Kidney epithelial cell (primary cell): ENCODE measurements around the gene SELPLG. TPM values are rescaled to one million over a fixed set of nuclear protein-coding genes. Genes with fewer than 3 reads are reported as not detected.

ENCODE experiments used
- DNase-seq: peaks from one replicate; pipeline ENCODE4 v3.0.0-alpha.2; 2010; ENCODE audit warnings: low read depth
- H3K27me3 ChIP-seq: 2 replicates; pipeline ENCODE4 v1.6.0; 2011; ENCODE audit warnings: low read length; ENCODE audit not compliant: control insufficient read depth, insufficient read depth
- H3K36me3 ChIP-seq: 2 replicates; pipeline ENCODE4 v1.5.1; 2011; ENCODE audit warnings: low read length; ENCODE audit not compliant: control insufficient read depth, insufficient read depth
- H3K4me3 ChIP-seq: 2 replicates; pipeline ENCODE4 v1.5.1; 2011; ENCODE audit warnings: low read depth, mild to moderate bottlenecking, control low read depth, low read length
- total RNA-seq: library from RNA; depleted of rRNA; stranded (reverse); fragments of >200 nt; gene quantifications from 2 replicates; pipeline ENCODE4 v1.2.3, GENCODE V29; 2015
- TF ChIP-seq, protein P1 (sequence below): IDR thresholded peaks from 2 replicates; pipeline ENCODE4 v1.5.1; 2011; ENCODE audit warnings: mild to moderate bottlenecking, moderate library complexity, low read length, control low read depth, inconsistent platforms; ENCODE audit not compliant: insufficient read depth, poor library complexity, severe bottlenecking

SELPLG gene
- total RNA-seq, 1 donor from 2014 or later: 0.42 TPM

DNA sequence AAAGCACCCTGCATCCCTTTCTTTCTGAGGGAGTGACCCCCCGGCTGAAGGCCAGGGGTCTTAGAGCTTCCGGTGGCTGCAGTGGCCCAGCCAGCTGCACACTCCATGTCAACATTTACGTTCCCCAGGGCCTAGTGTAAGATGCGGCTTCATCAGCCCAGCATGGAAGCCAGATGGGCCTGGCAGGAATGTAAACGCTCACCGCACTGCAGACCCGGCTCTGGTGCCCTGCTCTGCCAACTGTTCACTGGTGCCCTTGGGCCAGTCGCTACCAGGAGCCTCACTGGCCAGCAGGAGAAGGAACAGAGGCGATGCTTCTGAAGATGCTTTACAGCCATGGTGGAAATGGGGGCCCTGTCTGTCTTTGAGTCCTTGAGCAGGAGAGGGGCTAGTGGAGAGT is 27.2 kb downstream of the SELPLG start:
- Histone ChIP-seq H3K36me3 (no peaks in the 10 kb centered on the region), H3K27me3 (no peaks in the 10 kb centered on the region), H3K4me3 (no peak overlapping the region)
- DNase-seq: no peak
- TF ChIP-seq, protein P1, sequence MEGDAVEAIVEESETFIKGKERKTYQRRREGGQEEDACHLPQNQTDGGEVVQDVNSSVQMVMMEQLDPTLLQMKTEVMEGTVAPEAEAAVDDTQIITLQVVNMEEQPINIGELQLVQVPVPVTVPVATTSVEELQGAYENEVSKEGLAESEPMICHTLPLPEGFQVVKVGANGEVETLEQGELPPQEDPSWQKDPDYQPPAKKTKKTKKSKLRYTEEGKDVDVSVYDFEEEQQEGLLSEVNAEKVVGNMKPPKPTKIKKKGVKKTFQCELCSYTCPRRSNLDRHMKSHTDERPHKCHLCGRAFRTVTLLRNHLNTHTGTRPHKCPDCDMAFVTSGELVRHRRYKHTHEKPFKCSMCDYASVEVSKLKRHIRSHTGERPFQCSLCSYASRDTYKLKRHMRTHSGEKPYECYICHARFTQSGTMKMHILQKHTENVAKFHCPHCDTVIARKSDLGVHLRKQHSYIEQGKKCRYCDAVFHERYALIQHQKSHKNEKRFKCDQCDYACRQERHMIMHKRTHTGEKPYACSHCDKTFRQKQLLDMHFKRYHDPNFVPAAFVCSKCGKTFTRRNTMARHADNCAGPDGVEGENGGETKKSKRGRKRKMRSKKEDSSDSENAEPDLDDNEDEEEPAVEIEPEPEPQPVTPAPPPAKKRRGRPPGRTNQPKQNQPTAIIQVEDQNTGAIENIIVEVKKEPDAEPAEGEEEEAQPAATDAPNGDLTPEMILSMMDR: no peak

DNA sequence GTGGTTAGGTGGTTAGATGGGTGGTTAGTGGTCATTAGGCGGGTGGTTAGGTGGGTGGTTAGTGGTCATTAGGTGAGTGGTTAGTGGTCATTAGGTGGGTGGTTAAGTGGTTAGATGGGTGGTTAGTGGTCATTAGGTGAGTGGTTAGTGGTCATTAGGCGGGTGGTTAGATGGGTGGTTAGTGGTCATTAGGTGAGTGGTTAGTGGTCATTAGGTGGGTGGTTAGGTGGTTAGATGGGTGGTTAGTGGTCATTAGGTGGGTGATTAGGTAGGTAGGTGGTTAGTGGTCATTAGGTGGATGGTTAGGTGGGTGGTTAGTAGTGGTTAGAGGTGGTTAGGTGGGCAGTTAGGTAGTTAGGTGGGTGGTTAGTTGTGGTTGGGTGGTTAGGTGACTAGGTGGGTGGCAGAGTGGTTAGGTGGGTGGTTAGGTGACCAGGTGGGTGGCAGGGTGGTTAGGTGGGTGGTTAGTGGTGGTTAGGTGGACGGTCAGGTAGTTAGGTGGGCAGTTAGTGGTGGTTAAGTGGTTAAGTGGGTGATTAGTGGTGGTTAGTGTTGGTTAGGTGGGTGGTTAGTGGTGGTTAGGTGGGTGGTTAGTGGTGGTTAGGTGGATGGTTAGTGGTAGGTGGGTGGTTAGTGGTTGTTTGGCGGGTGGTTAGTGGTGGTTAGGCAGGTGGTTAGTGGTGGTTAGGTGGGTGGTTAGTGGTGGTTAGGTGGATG is 27.8 kb downstream of the SELPLG start:
- TF ChIP-seq, protein P1: no peak
- no peak overlapping the region for H3K4me3 ChIP-seq
- H3K27me3 ChIP-seq: no peaks in the 10 kb centered on the region
- DNase-seq: no peak
- no peaks in the 10 kb centered on the region for H3K36me3 ChIP-seq

DNA sequence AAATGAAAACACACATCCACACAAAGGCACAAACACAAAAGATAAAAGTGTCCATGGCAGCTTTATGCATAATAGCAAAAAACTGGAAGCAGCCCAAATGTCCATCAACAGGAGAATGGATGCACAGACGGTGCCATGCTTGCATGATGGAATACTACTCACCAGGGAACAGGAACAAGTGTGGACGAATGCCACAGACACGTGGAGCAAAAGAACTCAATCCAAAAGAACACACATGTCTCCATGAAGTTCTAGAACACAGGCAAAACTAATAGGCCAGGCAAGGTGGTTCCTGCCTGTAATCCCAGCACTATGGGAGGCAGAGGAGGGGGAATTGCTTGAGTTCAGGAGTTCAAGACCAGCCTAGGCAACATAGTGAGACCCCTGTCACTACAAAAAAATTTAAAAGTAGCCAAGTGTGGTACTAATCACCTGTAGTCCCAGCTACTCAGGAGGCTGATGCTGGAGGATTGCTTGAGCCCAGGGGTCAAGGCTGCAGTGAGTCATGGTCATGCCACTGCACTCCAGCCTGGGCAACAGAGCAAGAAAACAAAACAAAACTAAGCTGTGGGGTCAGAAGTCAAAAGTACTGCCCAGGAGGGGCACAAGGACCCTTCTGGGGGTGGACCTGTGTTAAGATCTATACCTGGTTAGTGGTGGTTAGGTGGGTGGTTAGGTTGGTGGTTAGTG is 28.5 kb downstream of the SELPLG start:
- DNase-seq: peak; percentile 55
- TF ChIP-seq, protein P1: no peak
- Histone ChIP-seq H3K27me3 (no peaks in the 10 kb centered on the region), H3K4me3 (no peak overlapping the region), H3K36me3 (no peaks in the 10 kb centered on the region)

DNA sequence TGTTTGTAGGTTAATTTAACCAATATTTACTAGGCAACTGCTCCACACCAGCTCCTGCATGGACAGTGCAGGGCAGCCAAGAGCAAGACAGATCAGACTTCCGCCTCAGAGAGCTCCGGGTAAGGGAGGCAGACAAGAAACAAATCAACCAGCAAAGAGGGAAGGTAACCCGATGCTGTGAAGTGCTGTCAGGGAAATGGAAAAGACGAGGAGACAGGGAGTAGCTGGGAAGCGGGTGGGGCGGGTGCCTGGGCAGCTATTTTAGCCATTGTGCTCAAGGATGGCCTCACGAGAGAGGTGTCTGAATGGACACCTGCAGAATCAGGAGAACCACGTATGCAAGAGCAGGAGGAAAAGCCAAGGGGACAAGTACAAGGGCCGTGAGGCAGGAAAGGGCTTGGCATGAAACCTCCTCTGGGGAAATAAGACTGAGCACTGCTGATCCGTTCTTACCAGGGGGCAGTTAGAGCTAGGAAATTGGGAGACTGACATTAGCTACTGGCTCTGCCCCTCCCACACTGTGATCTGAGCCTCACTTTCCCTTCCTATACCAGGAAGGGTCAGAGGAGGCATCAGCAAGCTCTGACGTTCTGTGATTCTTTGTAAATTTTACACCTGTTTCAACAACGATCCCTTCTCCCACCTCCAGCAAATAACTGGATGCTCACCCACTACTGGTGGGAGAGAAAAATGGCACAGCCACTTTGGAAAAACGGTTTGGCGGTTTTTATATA is 29.3 kb downstream of the SELPLG start:
- H3K4me3 ChIP-seq: no peak overlapping the region
- H3K27me3 ChIP-seq: no peaks in the 10 kb centered on the region
- TF ChIP-seq, protein P1: no peak
- no peaks in the 10 kb centered on the region for H3K36me3 ChIP-seq
- DNase-seq: no peak

DNA sequence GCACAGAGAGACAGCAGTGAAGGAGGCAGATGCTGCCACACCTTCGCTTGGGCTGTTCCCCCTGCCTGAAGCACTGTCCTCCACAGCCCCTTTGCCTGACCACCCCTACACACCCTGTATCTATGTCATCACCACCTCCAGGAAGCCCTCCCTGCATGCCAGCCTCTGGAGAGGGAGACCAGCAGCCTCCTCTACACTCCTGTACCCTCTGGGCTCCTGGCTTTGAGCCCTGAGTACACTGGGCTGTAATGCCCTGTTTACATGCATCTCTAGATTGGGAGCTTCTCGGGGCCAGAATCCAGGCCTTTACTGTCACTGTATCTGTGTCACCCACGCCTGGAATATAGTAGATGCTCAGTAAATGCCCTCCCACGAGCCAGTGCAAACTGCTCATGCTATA is 30.0 kb downstream of the SELPLG start:
- H3K27me3 ChIP-seq: no peaks in the 10 kb centered on the region
- TF ChIP-seq, protein P1: no peak

More for the DNA sequence above, 30.0 kb downstream of the SELPLG start:
- Histone ChIP-seq H3K36me3 (no peaks in the 10 kb centered on the region), H3K4me3 (no peak overlapping the region)
- DNase-seq: no peak
